Vagina (tissue), 2 donors: ENCODE data around the gene DENND5B. TPM values are rescaled to one million over a fixed set of nuclear protein-coding genes. Genes with fewer than 3 reads are reported as not detected.

ENCODE experiments used
- DNase-seq, 2 donors: peaks; one replicate each; pipeline ENCODE4 v3.0.0-alpha.2; 2017; ENCODE audit errors: extremely low spot score in 2 of 2
- H3K27ac ChIP-seq: fragments of 200-600 bp; sonication (generic); one replicate; pipeline ENCODE4 v1.5.1; 2019
- H3K27me3 ChIP-seq: fragments of 200-600 bp; sonication (generic); one replicate; pipeline ENCODE4 v1.5.1; 2019
- H3K36me3 ChIP-seq, 2 donors: fragments of 200-600 bp; sonication (generic); one replicate each; pipeline ENCODE4 v1.5.1; 2017 to 2019
- H3K4me1 ChIP-seq: fragments of 200-600 bp; sonication (generic); one replicate; pipeline ENCODE4 v1.5.1; 2019
- H3K4me3 ChIP-seq, 2 donors: fragments of 200-600 bp; sonication (generic); 1 replicate in 1 of 2; 2 replicates in 1 of 2; pipeline ENCODE4 v1.5.1; 2016 to 2019
- H3K9me3 ChIP-seq: fragments of 200-600 bp; sonication (generic); one replicate; pipeline ENCODE4 v1.5.1; 2019
- POLR2A ChIP-seq, 2 donors: fragments of 450-650 bp; IDR thresholded peaks; one replicate each; pipeline ENCODE4 v1.6.1; 2017; ENCODE audit warnings: antibody characterized with exemption in 2 of 2, mild to moderate bottlenecking in 2 of 2, moderate library complexity in 2 of 2
- POLR2AphosphoS5 ChIP-seq, 2 donors: sonication (generic); formaldehyde crosslinking; IDR thresholded peaks; one replicate each; pipeline ENCODE4 v1.9.0; 2017; ENCODE audit warnings: antibody characterized with exemption in 2 of 2, mild to moderate bottlenecking in 2 of 2, low read depth in 1 of 2; ENCODE audit not compliant: insufficient read depth in 1 of 2
- intact Hi-C: fragments of 100-400 bp; cut with DNase I; formaldehyde crosslinking; loops from one replicate; pipeline ENCODE4 v1.15.1; 2023
- total RNA-seq: library from RNA; depleted of rRNA; stranded (reverse); fragments of >200 nt; gene quantifications from one replicate; pipeline ENCODE4 v1.2.3, GENCODE V29; 2016
- TF ChIP-seq, protein P1 (sequence below), 3 experiments: fragments of 450-650 bp in 2 of 3; fragments of 200-600 bp in 1 of 3; sonication (generic) in 1 of 3; IDR thresholded peaks; one replicate each; pipeline ENCODE4 v1.5.1; 2017 to 2019; ENCODE audit warnings: antibody characterized with exemption in 3 of 3, mild to moderate bottlenecking in 2 of 3, moderate library complexity in 2 of 3

Gene DENND5B
- total RNA-seq, 1 donor from 2014 or later, result 25.3 TPM

DNA sequence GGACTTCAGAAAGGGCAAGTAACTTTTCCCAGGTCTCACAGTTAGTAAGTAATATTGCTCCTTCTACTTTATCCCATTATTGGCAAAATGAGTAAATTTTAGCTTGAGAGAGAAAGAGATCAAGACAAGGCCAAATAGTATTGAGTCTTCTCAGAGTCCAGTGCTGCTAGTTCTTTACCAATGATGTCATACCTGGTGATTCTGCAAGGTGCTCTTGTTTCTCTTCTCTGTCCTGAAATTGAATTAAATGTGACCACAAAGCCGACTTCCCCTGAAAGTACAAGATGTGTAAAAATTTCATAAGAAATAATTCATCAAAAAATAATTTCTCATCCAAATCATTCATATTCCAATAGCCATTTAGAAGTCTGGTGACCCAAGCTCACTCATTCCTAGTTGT, 167.5 kb downstream of the DENND5B start:
- intact Hi-C loops, result no loop called here
- DNase-seq, result no peak
- TF ChIP-seq POLR2A (IDR thresholded peaks at IDR 0.05) (no peak), POLR2AphosphoS5 (IDR thresholded peaks at IDR 0.05; ENCODE audit: insufficient read depth in 1 of 2, low read depth in 1 of 2) (no peak)
- TF ChIP-seq, protein P1, sequence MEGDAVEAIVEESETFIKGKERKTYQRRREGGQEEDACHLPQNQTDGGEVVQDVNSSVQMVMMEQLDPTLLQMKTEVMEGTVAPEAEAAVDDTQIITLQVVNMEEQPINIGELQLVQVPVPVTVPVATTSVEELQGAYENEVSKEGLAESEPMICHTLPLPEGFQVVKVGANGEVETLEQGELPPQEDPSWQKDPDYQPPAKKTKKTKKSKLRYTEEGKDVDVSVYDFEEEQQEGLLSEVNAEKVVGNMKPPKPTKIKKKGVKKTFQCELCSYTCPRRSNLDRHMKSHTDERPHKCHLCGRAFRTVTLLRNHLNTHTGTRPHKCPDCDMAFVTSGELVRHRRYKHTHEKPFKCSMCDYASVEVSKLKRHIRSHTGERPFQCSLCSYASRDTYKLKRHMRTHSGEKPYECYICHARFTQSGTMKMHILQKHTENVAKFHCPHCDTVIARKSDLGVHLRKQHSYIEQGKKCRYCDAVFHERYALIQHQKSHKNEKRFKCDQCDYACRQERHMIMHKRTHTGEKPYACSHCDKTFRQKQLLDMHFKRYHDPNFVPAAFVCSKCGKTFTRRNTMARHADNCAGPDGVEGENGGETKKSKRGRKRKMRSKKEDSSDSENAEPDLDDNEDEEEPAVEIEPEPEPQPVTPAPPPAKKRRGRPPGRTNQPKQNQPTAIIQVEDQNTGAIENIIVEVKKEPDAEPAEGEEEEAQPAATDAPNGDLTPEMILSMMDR (IDR thresholded peaks at IDR 0.05), result no peak
- Histone ChIP-seq H3K27me3 (no peaks in the 10 kb centered on the region), H3K4me3 (no peak overlapping the region), H3K27ac (no peak overlapping the region), H3K36me3 (no peaks in the 10 kb centered on the region), H3K4me1 (no peaks in the 10 kb centered on the region), H3K9me3 (no peaks in the 10 kb centered on the region)

DNA sequence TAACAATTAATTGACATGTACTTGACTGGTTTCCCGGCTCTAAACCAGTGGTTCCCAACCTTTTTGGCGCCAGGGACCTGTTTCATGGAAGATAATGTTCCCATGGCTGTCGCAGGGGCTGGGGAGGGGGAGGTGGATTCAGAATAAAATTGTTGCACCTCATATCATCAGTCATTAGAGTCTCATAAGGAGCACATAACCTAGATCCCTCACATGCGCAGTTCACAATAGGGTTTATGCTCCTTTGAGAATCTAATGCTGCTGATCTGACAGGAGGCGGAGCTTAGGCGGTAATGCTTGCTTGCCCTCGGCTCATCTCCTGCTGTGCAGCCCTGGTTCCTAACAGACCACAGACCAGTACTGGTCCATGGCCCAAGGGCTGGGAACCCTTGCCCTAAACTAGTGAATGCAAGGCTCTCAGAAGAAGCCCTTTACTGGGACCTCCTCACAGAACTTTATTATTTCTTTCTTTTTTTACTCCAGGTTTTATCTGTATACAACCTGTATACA, 178.6 kb downstream of the DENND5B start:
- intact Hi-C loops, result no loop called here
- Histone ChIP-seq H3K27ac (no peak overlapping the region), H3K4me3 (no peak overlapping the region), H3K9me3 (no peaks in the 10 kb centered on the region), H3K27me3 (no peaks in the 10 kb centered on the region), H3K36me3 (peaks cover 0 to 16% of the 10 kb centered on the region in 2 donors), H3K4me1 (no peaks in the 10 kb centered on the region)
- DNase-seq, result no peak
- no peak for TF ChIP-seq POLR2AphosphoS5 (IDR thresholded peaks at IDR 0.05; ENCODE audit: insufficient read depth in 1 of 2, low read depth in 1 of 2)

DNA sequence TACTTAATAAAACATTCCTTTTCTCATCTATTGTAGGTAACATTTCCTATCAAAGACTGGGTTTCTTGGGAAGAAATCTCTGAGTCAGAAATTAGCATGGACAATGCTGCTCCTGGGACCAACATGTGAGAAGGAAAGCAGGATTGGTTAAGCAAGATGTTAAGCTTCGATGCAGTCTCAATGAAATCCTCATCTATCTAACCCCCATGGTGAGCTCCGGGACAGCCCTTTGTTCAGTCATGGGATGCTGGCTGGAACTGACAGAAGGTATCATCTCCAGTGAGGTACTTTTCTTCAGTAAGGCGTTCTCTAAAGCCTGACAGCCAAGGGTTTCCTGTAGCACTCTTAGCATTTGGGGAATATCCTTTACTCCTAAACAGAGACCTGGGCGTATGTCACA, 182.2 kb downstream of the DENND5B start:
- intact Hi-C loops, result no loop called here
- no peak for TF ChIP-seq POLR2AphosphoS5 (IDR thresholded peaks at IDR 0.05; ENCODE audit: insufficient read depth in 1 of 2, low read depth in 1 of 2)
- no peak for TF ChIP-seq POLR2A (IDR thresholded peaks at IDR 0.05)
- TF ChIP-seq, protein P1 (IDR thresholded peaks at IDR 0.05), result no peak
- no peak for DNase-seq
- H3K4me3 ChIP-seq, result no peak overlapping the region
- H3K9me3 ChIP-seq, result no peaks in the 10 kb centered on the region
- no peak overlapping the region for H3K27ac ChIP-seq
- H3K4me1 ChIP-seq, result no peaks in the 10 kb centered on the region
- H3K36me3 ChIP-seq, result peaks cover 0 to 12% of the 10 kb centered on the region in 2 donors
- no peaks in the 10 kb centered on the region for H3K27me3 ChIP-seq

DNA sequence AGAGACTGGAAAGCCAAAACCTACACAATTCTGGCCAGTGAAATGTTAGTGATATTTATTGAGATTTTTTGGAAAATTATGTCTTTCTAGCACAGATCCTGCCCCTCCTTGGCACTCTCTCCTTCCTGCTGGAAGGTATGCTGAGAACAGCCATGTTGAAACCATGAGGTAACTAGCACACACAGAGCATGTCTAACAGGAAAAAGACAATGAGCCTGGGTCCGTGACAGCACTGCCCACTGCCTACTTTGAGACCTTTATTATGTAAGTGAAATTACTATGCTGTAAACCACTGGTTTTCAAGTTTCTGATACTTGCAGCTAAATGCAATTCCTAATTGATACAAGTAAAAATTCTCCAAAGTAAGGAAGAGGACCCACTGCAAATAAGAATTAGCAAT, 183.4 kb downstream of the DENND5B start:
- TF ChIP-seq POLR2A (IDR thresholded peaks at IDR 0.05) (no peak), POLR2AphosphoS5 (IDR thresholded peaks at IDR 0.05; ENCODE audit: insufficient read depth in 1 of 2, low read depth in 1 of 2) (no peak)
- TF ChIP-seq, protein P1 (IDR thresholded peaks at IDR 0.05), result no peak
- DNase-seq, result no peak
- no peak overlapping the region for H3K27ac ChIP-seq
- H3K4me1 ChIP-seq, result no peaks in the 10 kb centered on the region
- H3K36me3 ChIP-seq, result peaks cover 0 to 1% of the 10 kb centered on the region in 2 donors
- H3K4me3 ChIP-seq, result no peak overlapping the region
- H3K27me3 ChIP-seq, result no peaks in the 10 kb centered on the region
- intact Hi-C loops, result no loop called here
- no peaks in the 10 kb centered on the region for H3K9me3 ChIP-seq

DNA sequence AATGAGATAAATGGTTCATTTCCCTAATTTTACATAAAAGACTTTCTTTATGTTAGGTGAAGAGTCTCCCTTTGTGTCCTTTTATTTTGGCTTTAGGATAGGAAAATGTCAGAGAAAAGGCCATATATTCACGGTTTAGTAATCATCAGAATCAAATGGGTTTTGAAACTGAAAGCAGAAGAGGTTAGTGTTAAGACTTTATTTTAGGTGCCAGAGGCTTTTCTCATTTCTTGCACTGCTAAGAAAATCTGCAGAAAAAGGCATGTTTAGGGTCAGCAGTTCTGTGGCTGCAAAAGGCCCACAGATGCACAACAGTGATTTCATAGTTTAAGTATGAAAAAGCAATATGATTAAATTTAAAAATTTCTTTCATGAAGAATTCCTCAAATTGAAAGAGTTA, 184.6 kb downstream of the DENND5B start:
- intact Hi-C loops, result no loop called here

More for the DNA sequence above, 184.6 kb downstream of the DENND5B start:
- Histone ChIP-seq H3K4me1 (no peaks in the 10 kb centered on the region), H3K36me3 (no peaks in the 10 kb centered on the region), H3K4me3 (no peak overlapping the region), H3K9me3 (no peaks in the 10 kb centered on the region), H3K27me3 (no peaks in the 10 kb centered on the region), H3K27ac (no peak overlapping the region)
- TF ChIP-seq POLR2A (IDR thresholded peaks at IDR 0.05) (no peak), POLR2AphosphoS5 (IDR thresholded peaks at IDR 0.05; ENCODE audit: insufficient read depth in 1 of 2, low read depth in 1 of 2) (no peak)
- TF ChIP-seq, protein P1 (IDR thresholded peaks at IDR 0.05), result no peak
- no peak for DNase-seq
